NCI-H82 treated with DMSO at 0.1 percent for 48 hours (cell line): ENCODE data around the gene SIAH2.

Experiments
- DNase-seq: peaks from one replicate; lab custom pipeline; 2025; ENCODE audit not compliant: unreplicated experiment; lab: John Stamatoyannopoulos, UW

Gene SIAH2

DNA sequence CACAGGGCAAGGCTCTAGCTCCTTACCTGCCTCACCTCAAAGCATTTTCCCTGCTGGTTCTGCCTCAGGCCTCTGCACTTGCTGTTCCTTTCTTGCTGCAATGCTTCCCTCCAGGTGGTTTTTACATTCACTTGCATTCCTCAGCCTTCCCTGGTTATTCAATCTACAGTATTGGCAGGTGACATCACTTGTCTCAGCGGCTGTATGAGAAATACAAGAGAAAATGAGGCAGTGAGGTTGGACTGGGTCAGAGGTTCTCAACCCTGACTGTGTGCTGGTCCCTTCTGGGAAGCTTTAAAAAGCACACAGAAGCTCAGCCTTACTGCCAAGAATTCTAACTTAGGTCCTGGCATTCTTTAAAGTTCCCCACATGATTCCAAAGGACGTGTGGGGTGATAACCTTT is 26.7 kb downstream of the SIAH2 start:
- DNase-seq, result no peak

- no peak for DNase-seq
These were observed 28.2 kb downstream of the SIAH2 start for GRCh38 chr3:150734795-150735119.

- DNase-seq, result no peak
These were observed 28.8 kb downstream of the SIAH2 start for GRCh38 chr3:150733936-150734794.

GRCh38 chr3:150733373-150733935 is 29.5 kb downstream of the SIAH2 start:
- DNase-seq, result no peak

GRCh38 chr3:150729682-150730360 is 33.1 kb downstream of the SIAH2 start:
- DNase-seq, result no peak

DNA sequence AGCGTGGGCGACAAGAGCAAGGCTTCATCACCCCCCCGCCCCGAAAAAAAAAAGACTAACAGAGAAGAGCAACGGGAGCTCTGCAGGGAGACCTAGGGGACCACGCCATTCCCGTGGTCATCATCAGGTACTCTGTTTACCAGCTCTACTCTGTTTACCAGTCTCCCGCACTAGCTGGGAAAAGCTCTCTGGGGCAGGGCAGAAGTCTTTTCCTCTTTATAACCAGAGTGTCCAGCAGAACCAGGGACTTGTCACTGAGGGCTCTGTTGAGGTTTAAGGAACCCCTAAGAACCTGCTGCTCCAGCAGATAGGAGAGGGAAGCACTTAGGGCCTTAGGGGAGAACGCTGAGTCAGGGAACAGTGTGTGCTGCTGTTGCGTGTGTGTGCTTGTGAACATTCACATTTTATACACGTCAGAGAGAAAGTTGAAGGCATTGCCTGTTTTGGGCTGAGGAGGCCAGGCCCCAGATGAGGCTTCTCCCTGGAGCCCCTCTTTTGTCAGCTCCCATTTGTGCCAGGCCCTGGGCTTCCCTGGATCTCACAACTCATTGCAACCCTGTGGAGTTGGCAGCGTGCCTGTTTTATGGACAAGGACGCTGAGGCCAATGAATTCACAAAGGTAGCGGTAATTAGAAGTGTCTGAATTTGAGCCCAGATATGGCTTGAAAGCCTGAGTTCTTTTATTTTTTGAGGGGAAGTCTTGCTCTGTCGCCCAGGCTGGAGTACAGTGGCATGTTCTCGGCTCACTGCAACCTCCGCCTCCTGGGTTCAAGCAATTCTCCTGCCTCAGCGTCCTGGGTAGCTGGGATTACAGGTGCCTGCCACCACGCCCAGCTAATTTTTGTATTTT is 35.1 kb downstream of the SIAH2 start:
- no peak for DNase-seq

- DNase-seq, result no peak
These were observed 37.4 kb downstream of the SIAH2 start for GRCh38 chr3:150725548-150725947.

DNA sequence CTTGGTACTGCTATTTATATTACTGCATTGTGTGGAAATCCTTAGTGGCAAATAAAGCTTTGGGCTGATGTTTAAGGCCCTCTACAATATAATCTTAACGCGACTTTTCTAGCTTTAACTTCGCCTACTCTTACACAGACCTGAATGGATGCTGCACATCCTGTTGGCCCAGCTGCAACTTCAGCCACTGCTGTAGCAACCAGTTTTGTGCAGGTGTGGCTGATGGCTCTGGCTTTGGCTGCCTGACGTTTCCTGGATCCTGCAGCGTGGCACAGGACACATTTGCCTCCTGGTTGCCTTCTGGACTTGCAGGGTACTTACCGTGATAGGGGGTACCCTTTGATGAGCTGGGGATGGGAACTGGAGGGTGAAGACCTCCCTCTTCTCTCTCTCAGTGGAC is 39.0 kb downstream of the SIAH2 start:
- DNase-seq, result no peak

GRCh38 chr3:150722267-150722666 is 40.7 kb downstream of the SIAH2 start:
- DNase-seq, result no peak

DNA sequence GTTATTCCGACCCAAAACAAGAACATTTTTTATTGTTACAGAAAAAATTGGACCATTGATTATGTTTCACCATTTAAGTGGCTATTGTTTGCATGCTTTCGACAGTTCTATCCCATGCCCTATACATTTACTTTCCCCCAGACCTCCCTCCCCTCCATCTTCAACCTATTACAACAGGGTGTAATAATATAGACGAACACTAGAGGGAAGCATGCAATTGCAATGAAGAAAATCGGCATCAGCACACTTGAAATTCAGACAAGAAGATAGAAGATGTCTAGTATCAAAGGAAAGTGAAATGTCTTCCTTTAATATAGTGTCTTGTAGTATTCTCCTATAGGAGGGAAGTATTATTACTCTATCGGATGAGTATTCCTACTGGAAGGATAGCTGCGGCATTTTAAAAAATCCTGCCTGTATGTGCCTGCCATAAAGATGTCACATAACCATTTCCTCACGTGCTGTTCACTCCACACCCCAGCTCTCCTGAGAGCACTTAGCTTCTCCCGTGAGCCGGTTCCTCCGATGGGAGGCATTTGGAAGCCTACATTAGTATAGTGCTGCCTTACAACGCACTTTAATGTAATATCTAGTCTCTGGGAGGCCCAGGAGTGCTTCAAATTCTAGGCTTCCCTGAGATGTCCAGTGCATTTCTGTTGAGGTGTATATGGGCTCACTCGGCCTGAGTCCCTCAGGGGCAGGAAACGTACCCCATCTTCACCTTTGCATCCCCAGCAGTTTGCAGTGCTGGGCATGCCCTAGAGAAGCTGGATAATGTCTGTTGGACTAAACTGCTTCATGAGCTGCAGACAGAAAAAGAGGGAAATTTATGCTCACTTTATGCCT is 41.5 kb downstream of the SIAH2 start:
- peak; percentile 71 for DNase-seq

GRCh38 chr3:150720444-150720843 is 42.5 kb downstream of the SIAH2 start:
- no peak for DNase-seq

DNA sequence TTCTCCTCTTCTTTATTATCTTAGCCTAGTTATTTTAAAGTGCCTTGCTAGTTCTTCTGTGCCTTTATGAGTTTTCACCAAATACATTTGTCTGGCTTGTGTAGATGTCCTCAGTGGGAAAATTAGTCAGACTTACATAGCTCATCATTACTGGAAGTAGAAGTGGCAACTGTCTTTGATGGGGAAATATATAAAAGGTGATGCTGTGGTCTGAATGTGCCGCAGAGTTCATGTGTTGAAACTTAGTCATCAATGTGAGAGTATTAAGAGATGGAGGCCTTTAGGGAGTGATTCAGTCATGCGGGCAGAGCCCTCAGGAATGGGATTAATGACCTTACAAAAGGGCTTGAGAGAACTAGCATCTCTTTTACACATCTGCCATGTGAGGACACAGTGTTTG is 52.9 kb downstream of the SIAH2 start:
- peak; percentile 43 for DNase-seq

- DNase-seq, result peak; percentile 38
These were observed 59.1 kb downstream of the SIAH2 start, which contains the start of gene ERICH6 for GRCh38 chr3:150703756-150704344. Gene ERICH6 (minus strand): TSS chr3:150703920. CDS start chr3:150703898, 22 bp downstream.

GRCh38 chr3:150703299-150703755 is 59.6 kb downstream of the SIAH2 start:
- DNase-seq, result no peak

GRCh38 chr3:150699068-150699639 is 63.8 kb downstream of the SIAH2 start:
- no peak for DNase-seq

GRCh38 chr3:150697646-150698045 is 65.3 kb downstream of the SIAH2 start:
- DNase-seq, result no peak

GRCh38 chr3:150691414-150692040 is 71.4 kb downstream of the SIAH2 start:
- no peak for DNase-seq
